DMS 273 (cell line): ENCODE results near the gene CD300A.
A peak's percentile ranks its signal among the peaks of the same experiment; 100 is the strongest.

Experiments used
- DNase-seq: peaks from one replicate; lab custom pipeline; 2025; ENCODE audit not compliant: unreplicated experiment; lab: John Stamatoyannopoulos, UW

Gene CD300A

DNA sequence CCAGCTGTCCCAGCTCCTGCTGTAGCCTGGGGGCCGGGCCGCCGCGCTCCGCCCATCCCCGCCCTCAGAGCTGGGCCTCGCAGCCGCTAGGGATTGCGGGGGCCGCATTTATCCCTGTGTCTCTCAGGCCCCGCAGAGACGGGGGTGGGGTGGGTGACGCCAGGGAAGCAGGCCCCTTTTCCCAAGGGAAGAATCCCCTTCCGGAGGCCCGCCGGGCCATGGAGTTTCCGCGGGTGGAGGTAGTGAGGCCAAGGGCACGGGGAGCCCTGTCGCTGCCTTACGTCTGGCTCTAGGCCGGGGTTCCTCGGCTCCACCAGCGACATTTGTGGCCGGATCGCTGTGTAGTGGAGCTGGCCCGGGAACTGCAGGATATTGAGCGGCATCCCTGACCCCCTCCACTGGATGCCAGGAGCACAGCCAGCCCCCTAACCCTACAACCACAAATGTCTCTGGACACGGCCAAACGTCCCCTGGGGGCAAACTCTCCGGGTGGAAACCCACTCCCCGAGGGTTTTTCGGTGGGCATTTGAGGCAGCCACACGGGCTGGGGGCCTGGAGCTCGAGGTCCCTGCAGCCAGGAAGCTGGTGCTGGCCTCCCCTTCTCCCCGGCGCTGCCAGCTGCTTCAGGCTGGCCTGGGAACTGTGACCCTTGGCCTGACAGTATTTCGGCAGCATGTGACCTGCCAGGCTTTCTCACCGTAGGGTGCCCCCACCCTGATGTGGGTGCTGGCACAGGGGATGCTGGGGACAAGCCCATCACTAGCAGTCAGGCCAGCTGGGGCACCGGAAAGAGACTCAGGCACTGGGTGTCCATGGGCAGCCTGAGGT, 12.0 kb upstream of the CD300A start:
- peak; percentile 97 for DNase-seq

DNA sequence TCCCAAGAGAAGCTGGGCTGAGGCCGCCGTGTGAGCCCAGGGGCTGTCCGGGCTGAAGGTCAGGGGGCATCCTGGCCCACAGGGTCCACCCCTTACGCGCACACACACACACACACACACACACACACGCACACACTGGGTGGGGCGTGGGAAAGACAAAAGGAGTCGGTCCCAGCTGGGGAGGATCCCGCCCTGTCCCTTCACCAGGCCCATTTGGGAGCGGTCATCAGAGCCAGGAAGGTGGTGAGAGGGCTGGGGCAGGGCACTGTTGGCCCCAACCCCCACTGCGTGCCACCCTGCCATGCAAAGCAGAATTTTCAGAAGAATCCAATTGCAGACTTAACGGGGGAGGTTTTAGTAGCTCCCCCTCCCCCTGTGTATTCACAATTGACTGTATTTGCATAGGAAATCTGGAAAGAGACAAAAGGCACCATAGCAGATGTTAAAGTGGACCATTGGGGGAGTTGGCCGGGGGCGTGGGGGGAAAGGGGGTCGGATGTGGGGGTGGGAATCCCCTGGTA, 11.3 kb upstream of the CD300A start:
- DNase-seq: peak; percentile 60

DNA sequence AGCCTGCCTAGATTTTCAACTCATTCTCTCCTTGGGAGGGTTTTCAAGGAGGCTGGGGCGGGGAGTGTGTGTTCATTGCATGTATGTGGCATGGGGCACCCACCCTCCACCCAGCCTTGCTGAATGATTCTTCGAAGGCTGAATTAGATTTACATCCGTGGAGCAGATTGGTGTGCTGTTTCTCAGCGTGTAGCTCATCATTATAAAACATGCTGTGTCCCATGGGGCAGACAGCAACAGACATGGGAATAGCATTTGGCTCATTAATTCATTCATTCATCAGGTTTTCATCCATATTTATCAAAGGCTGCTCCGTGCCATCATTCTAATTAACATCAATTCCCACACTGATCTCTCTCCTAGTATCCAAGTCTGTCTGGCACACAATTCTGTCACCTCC, 10.6 kb upstream of the CD300A start:
- peak; percentile 84 for DNase-seq

DNA sequence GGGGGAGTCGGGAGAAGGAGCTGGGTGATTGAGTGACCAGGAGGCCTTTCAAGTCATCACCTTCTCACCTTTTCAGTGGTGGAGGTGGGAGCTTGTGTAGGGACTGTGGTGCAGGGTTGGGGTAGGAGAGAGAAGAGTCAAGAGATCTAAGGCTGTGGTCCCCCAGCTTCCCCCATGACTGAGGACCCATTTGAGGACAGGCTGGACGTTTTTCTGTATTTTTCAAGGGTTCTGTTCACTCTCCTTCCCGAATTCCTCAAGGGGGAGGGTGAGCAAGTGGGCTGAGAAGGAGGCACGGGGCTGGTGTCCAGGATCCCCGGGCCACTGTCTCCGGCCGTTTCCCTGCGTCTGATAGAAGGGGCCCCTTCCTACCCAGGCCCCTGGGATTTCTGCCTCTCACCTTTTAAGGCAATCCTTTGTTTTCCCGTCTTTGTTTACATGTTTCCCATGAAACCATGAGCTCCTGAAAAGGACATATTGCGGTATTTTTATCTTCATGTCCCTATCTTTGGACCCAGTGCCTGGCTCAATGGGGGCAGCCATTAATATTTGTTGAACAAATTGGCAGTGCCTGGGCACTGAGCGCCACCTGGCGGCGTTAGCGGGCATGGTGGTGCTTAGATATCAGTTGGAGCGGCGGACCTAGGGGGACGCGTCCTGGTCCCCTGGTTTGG, 9.2 kb upstream of the CD300A start:
- DNase-seq: peak; percentile 92

DNA sequence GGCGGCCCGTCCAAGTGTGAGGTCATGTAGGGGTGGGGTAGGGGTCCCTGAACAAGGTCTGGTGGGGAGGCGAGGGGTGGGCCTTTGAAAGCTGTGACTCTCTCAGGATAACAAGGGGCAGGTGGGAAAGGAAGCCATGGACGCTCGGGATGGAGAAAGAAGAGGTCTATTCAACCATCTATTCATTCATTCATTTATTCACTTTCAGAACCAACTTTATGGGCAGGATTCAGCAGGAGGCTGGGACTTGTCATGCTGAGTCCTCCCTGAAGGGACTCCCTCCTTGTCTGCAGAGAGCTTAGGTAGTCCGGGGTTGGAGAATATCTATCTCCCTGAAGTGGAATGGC, 8.6 kb upstream of the CD300A start:
- no peak for DNase-seq

DNA sequence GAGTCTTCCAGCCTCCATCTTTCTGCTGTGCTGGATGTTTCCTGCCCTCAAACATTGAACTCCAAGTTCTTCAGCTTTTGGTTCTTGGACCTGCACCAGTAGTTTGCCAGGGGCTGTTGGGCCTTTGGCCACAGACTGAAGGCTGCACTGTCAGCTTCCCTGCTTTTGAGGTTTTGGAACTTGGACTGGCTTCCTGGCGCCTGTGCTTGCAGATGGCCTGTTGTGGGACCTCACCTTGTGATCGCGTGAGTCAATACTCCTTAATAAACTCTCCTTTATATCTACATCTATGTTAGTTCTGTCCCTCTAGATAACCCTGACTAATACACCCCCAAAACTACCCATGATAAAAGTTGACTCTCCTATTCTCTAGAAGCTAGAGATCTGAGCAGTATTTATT, 7.6 kb upstream of the CD300A start:
- no peak for DNase-seq

DNA sequence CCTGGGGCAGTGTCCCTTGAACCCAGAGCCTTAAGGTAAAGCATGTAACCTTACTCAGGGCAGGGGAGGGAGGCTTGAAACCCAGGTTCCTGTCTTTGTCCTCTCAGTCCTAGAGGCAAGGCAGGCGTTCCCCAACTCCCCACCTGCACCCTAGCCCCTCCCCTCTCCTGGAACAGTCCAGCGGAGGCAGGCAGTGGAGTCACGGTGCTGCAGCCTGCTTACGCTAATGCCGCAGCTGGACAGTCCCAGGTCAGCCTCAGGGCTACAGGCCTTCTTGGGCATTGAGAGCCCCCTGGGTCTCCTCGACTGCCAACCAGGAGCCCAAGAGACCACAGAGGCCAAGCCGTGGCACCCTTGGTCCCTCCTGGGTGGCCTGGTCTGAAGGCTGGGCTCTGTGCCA, 6.8 kb upstream of the CD300A start:
- no peak for DNase-seq

DNA sequence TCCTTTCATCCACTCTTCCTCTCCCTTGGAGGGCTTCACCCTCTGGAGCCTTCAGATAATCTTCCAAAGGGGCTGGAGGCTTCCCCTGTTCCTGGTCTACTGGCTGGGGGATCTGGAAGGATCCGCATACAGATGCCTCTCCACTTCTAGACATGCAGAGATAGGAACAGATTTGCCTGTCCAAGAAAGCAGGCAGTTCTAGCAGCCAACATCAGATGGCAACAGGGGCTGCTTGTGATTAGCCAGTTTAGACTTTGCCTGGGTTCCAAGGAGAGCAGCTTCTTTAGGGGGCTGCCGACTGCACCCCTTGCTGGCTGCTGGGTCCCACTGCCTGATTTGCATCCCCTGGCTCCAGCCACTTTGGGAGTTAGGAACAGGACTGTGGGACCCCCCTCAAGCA, 6.2 kb upstream of the CD300A start:
- DNase-seq: peak; percentile 37

DNA sequence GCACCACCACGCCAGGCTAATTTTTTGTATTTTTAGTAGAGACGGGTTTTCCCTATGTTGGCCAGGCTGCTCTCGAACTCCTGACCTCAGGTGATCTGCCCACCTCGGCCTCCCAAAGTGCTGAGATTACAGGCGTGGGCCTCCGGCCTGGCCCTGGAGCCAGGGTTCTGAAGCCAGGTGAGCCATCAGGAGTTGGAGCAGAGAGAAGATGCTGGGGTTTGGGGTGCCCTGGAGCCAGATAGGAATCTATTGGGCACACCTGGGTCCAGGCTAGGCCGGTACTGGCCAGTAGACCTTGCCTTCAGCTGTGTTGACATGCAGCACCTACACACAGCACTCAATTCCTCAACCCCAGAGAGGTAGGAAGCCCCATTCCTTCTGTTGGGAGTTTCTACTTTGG, 5.4 kb upstream of the CD300A start:
- DNase-seq: no peak

DNA sequence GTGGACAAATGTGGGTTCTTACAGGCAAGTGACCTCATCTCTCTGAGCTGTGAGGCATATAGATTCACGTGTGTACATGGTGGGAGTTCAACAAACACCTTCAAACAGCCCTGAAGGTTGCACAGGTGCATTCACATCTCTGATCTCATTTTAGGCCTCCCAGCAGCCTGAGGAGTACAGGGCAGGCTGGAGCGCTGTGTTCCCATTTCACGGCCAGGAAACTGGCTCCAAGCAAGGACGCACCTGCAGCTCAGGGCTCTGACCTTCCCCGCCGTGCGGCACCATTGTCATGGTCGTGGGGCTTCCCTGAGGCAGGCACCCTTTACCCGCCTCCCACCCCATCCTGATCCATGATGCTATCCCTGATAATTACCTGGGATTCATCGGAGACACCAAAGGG, 4.8 kb upstream of the CD300A start:
- DNase-seq: no peak

DNA sequence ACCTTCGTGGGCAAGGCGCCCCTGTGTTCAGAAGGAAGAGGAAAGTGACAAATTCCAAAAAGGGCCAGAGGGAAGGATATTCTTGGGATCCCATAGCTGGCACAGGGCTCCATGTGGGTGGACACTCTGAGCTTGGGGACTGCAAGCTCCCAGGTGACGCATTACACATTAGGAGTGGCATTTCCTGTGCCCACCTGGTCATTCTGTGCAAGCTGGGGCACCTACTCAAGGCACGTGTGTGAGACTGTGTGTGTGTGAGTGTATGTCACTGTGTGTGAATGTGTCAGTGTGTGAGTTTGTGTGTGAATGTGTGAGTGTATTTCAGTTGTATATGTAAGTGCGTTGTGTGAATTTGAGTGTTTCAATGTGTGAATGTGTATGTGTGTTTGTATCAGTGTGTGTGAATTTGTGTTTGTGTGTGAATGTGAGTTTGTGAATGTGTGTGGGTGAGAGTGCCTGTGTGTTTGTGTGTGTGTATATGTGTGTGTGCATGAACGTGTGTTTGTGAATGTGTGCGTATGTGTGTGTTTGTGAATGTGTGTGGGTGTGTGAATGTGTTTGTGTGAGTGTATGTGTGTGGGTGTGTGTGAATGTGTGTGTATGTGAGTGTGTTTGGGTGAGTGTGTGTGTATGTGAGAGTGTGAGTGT, 1.6 kb upstream of the CD300A start:
- no peak for DNase-seq

DNA sequence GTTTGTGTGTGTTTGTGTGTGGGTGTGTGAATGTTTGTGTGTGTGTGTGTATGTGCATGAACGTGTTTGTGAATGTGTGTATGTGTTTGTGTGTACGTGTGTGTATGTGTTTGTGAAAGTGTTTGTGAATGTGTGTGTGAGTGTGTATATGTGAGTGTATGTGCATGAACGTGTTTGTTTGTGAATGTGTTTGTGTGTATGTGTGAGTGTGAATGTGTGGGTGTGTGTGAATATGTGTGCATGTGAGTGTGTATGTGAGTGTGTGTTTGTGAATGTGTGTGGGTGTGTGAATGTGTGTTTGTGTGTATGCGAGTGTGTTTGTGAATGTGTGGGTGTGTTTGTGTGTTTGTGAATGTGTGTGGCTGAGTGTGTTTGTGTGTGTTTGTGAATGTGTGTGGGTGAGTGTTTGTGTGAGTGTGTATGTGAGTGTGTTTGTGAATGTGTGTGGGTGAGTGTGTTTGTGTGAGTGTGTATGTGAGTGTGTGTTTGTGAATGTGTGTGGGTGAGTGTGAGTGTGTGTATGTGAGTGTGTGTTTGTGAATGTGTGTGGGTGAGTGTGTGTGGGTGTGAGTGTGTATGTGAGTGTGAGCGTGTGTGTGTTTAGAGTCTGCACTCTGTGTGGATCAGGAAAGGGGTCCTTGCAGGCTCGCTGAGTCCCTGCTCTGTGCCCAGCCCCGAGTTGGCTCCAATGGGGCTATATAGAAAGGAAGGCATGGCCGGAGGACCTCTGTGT, 890 bp upstream of the CD300A start:
- no peak for DNase-seq

DNA sequence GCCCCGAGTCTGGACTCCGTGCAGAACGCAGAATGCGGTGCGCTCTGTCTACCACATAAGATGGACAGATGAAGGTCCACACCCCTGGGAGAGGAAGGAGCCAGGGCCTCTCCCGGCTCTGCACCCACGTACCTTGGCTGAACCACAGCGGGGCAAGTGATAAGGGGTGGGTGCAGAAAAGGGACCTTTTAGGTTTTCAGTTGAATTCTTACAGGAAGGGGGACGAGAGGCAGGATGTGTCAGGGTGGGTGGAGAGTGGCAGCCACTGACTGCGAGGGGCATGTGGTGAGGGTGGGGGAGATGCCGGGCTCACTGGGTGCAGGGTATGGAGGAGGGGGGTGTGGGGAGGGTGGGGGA, 372 bp downstream of the CD300A start:
- DNase-seq: no peak

DNA sequence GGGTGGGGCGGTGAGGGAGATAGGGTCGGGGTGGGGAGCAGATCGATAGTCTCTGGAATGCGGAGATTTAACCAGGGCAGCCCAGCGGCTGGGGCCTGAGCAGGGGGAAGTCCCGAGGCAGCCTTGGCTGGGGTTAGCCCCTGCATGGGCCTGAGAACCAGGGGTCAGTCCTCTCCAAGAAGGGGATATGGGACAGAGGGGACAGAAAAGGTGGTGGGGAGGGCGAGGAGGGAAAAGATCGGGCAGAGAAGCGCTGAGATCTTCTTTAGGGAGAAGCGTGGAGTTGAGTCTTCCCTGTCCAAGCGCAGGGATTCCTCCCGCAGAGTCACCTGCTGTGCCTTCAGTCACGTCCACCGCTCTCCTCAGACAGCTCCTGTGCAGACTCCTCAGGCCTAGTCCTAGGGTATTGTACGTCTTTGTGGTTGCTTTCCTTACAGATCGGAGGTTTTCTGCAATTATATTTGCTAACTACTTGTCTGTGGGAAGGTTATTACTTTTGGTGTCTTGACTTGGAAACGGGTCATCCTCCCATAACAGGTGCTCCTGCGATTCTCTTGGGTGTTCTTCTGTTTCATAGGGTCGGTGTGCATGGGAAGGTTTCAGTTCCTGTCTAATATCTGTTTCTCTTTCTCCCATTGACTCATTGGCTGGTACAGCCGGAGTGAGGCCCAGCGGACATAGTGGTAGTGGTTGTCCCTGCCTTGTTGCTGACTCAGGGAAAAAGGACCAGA, 952 bp downstream of the CD300A start:
- no peak for DNase-seq

DNA sequence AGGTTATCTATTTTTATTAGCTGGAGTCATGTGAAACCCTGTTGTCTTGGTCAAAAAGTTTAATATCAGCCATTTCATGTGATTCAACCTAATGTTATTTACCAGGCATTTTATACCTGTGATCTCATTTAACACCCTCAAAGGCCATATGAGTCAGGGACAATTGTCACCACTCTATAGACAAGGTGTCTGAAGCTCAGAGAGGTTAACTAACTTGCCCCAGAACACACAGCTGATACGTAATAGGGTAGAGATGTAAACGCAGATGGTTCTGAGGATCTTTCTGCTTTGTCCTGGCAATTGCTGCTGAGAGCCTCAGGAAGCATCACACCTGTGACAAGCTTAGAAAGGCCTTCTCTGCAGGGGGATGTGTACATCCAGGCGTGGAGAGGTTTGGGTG, 4.9 kb downstream of the CD300A start:
- no peak for DNase-seq

DNA sequence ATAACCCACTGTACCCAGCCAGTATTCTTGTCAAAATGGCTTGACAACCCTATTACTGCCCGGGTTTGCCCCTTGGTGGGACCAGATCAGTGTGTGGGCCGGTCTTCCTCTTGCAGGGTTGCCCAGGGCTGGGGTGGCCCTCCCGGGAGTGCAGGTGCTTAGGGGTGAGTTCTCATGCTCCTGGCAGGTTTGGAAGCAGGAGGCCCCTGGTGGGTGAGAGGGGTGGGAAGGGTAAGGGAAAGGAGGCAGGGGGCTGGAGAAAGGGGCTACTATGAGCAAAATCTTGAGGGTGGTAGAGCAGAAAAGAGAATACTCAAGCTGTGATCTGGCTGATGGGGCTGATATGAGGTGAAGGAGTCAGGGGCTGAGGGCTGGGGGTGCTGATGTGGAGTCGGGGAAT, 6.5 kb downstream of the CD300A start:
- DNase-seq: no peak

DNA sequence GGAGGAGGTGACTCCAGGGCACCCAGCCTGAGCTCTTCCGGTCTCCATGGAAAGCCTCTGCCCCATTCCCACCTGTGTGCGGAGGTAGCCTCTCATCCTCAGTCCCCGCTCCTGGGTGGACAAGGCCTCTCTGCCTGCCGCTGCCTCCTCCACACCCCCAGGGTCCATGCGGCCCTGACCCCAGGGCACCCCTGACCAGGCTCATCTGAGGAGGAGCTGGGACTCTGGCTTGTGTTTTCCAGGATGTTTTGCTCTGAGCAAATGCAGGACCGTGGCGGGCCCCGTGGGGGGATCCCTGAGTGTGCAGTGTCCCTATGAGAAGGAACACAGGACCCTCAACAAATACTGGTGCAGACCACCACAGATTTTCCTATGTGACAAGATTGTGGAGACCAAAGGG, 6.9 kb downstream of the CD300A start:
- no peak for DNase-seq

DNA sequence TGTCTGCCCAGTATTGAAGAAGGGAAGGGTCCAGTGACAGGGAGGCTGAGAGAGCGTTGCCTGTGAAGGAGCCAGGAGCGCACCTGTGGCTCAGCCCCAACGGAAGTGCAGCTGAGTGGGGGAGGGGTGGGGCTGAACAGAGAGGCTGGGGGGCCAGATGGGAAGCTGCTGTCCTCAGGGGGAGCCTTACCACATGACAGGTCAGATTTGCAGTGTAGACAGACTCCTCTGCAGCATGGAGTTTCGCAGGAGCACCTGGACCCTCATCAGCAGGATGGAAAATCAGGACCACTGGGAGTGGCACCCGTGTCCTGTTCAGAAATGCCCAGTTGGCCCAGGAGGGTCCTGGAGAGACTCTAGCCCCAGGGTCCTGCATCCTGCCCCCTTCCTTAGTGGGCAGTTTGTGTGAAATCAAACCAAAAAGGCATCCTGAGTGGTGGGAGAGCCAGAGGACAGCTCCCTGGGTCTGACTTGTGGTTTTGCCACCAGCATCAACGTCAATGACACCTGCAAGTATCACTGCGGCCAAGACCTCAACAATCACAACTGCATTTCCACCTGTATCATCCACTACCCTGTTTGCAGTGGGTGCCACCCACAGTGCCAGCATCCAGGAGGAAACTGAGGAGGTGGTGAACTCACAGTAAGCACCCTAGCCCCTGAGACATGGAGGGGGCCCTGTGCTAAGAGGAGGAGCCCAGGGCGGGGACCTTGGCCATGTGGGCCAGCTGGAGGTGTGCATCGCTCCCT, 7.8 kb downstream of the CD300A start:
- no peak for DNase-seq

DNA sequence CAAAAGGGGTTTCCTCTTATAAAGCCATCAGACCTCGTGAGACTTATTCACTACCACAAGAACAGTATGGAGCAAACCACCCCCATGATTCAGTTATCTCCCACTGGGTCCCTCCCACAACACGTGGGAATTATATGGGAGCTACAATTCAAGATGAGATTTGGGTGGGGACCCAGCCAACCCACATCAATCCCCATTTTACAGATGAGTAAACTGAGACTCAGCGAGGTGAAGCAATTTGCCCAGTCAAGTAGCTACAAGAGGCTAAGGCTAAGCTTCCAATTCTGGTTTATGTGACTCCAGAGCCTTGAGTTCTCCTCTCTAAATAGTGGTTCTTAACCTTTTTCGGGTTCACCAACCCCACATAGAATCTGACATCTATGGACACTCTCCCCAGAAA, 8.8 kb downstream of the CD300A start:
- DNase-seq: no peak

DNA sequence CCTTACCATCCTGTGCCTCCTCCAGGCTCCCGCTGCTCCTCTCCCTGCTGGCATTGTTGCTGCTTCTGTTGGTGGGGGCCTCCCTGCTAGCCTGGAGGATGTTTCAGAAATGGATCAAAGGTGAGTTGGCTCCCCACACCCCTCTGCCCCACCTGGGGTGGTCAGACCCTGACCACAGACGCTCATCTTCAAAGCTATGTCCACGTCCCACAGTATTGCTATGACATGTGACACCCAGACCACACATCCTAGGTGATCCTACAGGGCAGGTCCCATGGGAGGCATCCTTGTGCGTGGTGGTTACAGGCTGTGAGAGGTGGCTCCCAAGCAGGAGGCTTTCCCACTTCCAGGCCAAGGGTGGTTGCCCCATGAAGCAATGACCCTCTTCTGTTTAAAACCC, 11.0 kb downstream of the CD300A start:
- no peak for DNase-seq
